Activated CD4-positive, alpha-beta T cell treated with anti-CD3 and anti-CD28 coated beads, Interleukin-2, amount 10 ng/mL, durations not matched to agents 24 days and 14 days (primary cell): Measurements from ENCODE around the gene SDC3. TPM values are rescaled to one million over a fixed set of nuclear protein-coding genes. Genes with fewer than 3 reads are reported as not detected.
"Not testable (repeated sequence)": the region's sequence is repeated elsewhere in the genome, so short reads cannot be mapped to it uniquely, and the experiment has no call there.

Experiments used
- DNase-seq: peaks from one replicate; pipeline ENCODE4 v3.0.0; 2022
- H3K27ac Mint-ChIP-seq: one replicate; pipeline ENCODE4 v1.8.0; 2022; ENCODE audit warnings: mild to moderate bottlenecking, mixed read lengths
- H3K27me3 Mint-ChIP-seq: one replicate; pipeline ENCODE4 v1.8.0; 2022; ENCODE audit warnings: mixed read lengths
- H3K36me3 Mint-ChIP-seq: one replicate; pipeline ENCODE4 v1.8.0; 2022; ENCODE audit warnings: low read depth, mild to moderate bottlenecking, mixed read lengths
- H3K4me1 Mint-ChIP-seq: one replicate; pipeline ENCODE4 v1.8.0; 2021; ENCODE audit warnings: mixed read lengths
- H3K4me3 Mint-ChIP-seq: one replicate; pipeline ENCODE4 v1.8.0; 2022; ENCODE audit warnings: mild to moderate bottlenecking, moderate library complexity, mixed read lengths
- H3K9me3 Mint-ChIP-seq: one replicate; pipeline ENCODE4 v1.8.0; 2021; ENCODE audit warnings: mixed read lengths
- intact Hi-C: fragments of 100-400 bp; cut with micrococcal nuclease; formaldehyde crosslinking; loops from one replicate; pipeline ENCODE4 v1.15.1; 2023
- total RNA-seq: library from RNA; stranded (reverse); gene quantifications from 2 replicates; pipeline ENCODE4 v1.2.3, GENCODE V29; 2022

The SDC3 gene
- total RNA-seq, 1 donor from 2014 or later: 0.44 TPM

DNA sequence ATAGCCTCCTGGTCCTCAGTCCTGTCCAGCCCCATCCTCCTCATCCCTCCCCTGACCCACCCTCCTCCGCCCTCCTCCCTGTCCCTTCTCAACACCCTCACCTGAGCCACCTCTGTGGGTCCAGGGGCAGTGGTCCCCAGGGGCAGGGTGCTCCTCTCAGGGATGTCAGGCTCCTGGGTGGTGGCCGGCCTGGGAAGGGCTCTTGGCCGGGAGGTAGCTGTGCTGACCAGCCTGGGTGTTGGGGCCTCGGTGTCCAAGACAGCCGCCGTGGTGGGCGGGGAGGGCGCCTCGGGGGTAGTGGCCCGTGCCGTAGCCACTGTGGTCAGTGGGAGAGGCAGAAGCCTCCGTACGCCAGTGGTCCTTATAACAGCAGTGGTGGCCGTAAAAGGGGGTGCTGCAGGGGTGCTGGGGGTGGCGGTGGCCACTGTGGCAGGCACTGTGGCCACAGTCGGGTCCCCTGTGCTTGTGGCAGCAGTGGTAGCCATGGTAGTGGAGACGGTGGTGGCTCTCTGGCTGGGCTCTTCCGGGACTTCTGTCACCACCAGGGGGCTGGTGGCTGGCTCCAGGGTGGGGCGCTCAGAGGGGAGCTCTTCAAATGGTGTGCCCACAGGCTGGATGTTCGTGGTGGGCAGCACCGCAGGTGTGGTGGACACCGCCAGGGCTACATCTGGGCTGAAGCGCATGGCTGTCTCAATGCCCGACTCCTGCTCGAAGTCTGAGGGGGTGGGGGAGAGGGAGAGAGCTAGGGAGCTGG, 31.9 kb downstream of the SDC3 start:
- Mint-ChIP-seq H3K36me3 (no peaks in the 10 kb centered on the region), H3K27me3 (peaks cover 7% of the 10 kb centered on the region), H3K4me1 (peaks cover 4% of the 10 kb centered on the region), H3K4me3 (no peak overlapping the region), H3K27ac (no peak overlapping the region), H3K9me3 (no peaks in the 10 kb centered on the region)
- DNase-seq: no peak
- intact Hi-C loops: no loop called here

GRCh38 chr1:30875916-30876315, 32.6 kb downstream of the SDC3 start:
- DNase-seq: no peak
- Mint-ChIP-seq H3K4me1 (peaks cover 4% of the 10 kb centered on the region), H3K36me3 (no peaks in the 10 kb centered on the region), H3K27me3 (peaks cover 7% of the 10 kb centered on the region), H3K9me3 (no peaks in the 10 kb centered on the region), H3K4me3 (no peak overlapping the region), H3K27ac (no peak overlapping the region)
- intact Hi-C loops: no loop called here

- H3K27ac Mint-ChIP-seq: no peak overlapping the region
- no peak for DNase-seq
- H3K9me3 Mint-ChIP-seq: no peaks in the 10 kb centered on the region
- no peak overlapping the region for H3K4me3 Mint-ChIP-seq
- H3K27me3 Mint-ChIP-seq: peaks cover 7% of the 10 kb centered on the region
- H3K4me1 Mint-ChIP-seq: peaks cover 4% of the 10 kb centered on the region
- intact Hi-C loops: no loop called here
- H3K36me3 Mint-ChIP-seq: no peaks in the 10 kb centered on the region
These were observed 33.4 kb downstream of the SDC3 start for GRCh38 chr1:30875197-30875596.

GRCh38 chr1:30874176-30874575, 34.4 kb downstream of the SDC3 start:
- no peaks in the 10 kb centered on the region for H3K9me3 Mint-ChIP-seq
- H3K27me3 Mint-ChIP-seq: peaks cover 7% of the 10 kb centered on the region
- H3K27ac Mint-ChIP-seq: no peak overlapping the region
- DNase-seq: no peak
- H3K4me3 Mint-ChIP-seq: no peak overlapping the region
- H3K4me1 Mint-ChIP-seq: peaks cover 6% of the 10 kb centered on the region
- H3K36me3 Mint-ChIP-seq: no peaks in the 10 kb centered on the region
- intact Hi-C loops: no loop called here

DNA sequence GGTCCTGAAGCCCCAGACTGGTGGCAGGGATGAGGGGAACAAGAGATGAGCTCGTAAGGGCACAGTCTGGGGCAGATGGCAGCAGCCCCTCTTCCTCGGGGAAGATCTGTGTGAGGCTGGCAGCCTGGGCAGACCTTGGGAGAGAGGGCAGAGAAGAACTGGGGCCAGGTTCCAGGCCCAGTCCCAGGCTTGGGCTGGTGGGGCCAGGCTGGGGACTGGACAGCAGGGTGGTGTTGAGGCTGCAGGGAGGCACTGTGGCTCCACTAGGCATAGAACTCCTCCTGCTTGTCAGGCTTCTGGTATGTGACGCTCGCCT, 35.7 kb downstream of the SDC3 start:
- DNase-seq: no peak
- H3K27ac Mint-ChIP-seq: no peak overlapping the region
- H3K4me1 Mint-ChIP-seq: peaks cover 8% of the 10 kb centered on the region
- intact Hi-C loops: no loop called here
- no peaks in the 10 kb centered on the region for H3K36me3 Mint-ChIP-seq
- H3K27me3 Mint-ChIP-seq: peaks cover 5% of the 10 kb centered on the region
- no peaks in the 10 kb centered on the region for H3K9me3 Mint-ChIP-seq
- no peak overlapping the region for H3K4me3 Mint-ChIP-seq

DNA sequence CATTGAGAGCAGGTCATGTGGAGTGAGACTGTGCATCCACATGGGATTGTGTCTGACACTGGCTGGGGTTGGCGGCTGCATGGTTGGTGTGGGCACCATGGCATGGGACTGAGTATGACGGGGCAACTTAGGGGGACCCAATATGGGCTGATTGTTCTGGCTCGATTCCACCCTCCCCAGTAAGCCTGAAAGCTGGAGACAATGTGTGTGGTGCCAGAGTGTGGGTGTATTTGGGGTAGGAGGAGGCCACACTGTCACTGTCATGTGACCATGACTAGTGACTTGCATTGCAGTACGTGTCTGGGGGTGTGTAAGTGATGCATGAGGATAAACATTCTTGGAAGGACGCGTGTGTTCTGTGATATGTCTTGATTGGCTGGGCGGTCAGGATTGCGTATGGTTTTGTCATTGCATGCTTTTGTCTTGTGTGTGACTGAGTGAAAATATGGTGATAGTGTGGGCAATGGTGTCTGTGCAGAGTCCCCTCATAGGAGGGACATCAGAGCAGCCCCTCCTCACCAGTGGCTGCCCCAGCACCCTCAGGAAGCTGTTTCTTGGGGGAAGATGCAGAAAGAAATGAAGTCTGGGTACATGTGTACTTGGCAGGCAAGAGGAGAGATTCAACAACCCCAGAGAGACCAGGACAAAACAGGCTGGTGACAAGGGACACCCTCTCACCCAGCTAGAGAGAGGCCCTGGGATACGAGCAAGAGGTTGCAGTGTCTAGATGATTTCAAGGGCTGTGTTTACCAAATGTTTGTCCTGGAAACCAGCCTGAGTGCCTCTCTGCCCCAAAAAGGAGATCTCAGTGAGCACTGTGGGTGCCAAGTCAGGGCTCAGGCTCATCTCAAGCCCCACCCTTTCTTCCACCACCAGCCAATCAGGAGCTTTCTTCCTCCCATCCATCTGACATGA, 36.3 kb downstream of the SDC3 start:
- Mint-ChIP-seq H3K4me3 (no peak overlapping the region), H3K4me1 (peaks cover 8% of the 10 kb centered on the region), H3K27me3 (peaks cover under 1% of the 10 kb centered on the region), H3K9me3 (no peaks in the 10 kb centered on the region), H3K27ac (no peak overlapping the region), H3K36me3 (no peaks in the 10 kb centered on the region)
- intact Hi-C loops: no loop called here
- no peak for DNase-seq

DNA sequence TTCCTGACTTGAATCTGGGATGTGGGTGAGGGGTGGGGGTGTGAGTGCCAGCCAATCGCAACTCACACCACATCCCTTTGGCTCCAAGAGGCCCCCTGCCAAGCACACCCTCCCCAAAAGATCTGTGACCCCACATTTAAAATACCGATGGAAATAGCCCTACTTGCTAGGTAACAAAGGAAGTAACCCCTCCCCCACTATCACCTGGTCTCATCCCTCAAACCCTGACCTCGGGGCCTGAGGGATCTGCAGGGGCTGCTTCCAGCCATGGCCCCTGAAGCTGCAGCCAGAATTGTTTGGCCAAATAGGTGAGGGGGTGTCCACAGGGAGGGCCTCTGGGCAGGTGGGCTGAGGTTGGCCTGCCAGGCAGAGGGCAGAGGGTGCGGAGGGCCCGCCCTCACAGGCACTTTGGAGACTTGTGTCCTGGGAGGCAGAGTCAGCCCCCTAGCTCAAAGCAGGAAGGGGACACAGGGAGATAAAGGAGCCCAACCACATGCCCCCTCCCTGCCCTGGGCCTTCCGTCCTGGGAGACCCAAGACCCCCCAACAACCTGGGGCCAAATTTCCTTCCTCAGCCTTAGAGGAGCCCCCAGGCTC, 37.2 kb downstream of the SDC3 start:
- no peak overlapping the region for H3K27ac Mint-ChIP-seq
- H3K4me3 Mint-ChIP-seq: no peak overlapping the region
- intact Hi-C loops: no loop called here
- H3K9me3 Mint-ChIP-seq: no peaks in the 10 kb centered on the region
- peaks cover 8% of the 10 kb centered on the region for H3K4me1 Mint-ChIP-seq
- peaks cover 5% of the 10 kb centered on the region for H3K27me3 Mint-ChIP-seq
- no peaks in the 10 kb centered on the region for H3K36me3 Mint-ChIP-seq
- no peak for DNase-seq

- intact Hi-C loops: no loop called here
- no peaks in the 10 kb centered on the region for H3K36me3 Mint-ChIP-seq
- H3K4me1 Mint-ChIP-seq: peaks cover 8% of the 10 kb centered on the region
- DNase-seq: no peak
- H3K9me3 Mint-ChIP-seq: no peaks in the 10 kb centered on the region
- H3K4me3 Mint-ChIP-seq: no peak overlapping the region
- H3K27ac Mint-ChIP-seq: no peak overlapping the region
- H3K27me3 Mint-ChIP-seq: peaks cover 8% of the 10 kb centered on the region
These were observed 37.9 kb downstream of the SDC3 start for GRCh38 chr1:30870656-30871055.

- intact Hi-C loops: no loop called here
- Mint-ChIP-seq H3K27ac (no peak overlapping the region), H3K36me3 (no peaks in the 10 kb centered on the region), H3K4me3 (no peak overlapping the region), H3K4me1 (peaks cover 8% of the 10 kb centered on the region), H3K27me3 (peaks cover 12% of the 10 kb centered on the region), H3K9me3 (no peaks in the 10 kb centered on the region)
- DNase-seq: no peak
These were observed 38.5 kb downstream of the SDC3 start for GRCh38 chr1:30870035-30870434.

GRCh38 chr1:30868833-30869435, 39.6 kb downstream of the SDC3 start:
- no peak overlapping the region for H3K27ac Mint-ChIP-seq
- H3K36me3 Mint-ChIP-seq: no peaks in the 10 kb centered on the region
- peaks cover 8% of the 10 kb centered on the region for H3K4me1 Mint-ChIP-seq
- H3K9me3 Mint-ChIP-seq: no peaks in the 10 kb centered on the region
- intact Hi-C loops: no loop called here
- no peak overlapping the region for H3K4me3 Mint-ChIP-seq
- H3K27me3 Mint-ChIP-seq: peaks cover 19% of the 10 kb centered on the region
- DNase-seq: peak; percentile 63

GRCh38 chr1:30868057-30868456, 40.5 kb downstream of the SDC3 start:
- H3K27me3 Mint-ChIP-seq: peaks cover 21% of the 10 kb centered on the region
- H3K4me1 Mint-ChIP-seq, H3K27ac Mint-ChIP-seq, DNase-seq, H3K4me3 Mint-ChIP-seq, H3K9me3 Mint-ChIP-seq, H3K36me3 Mint-ChIP-seq, intact Hi-C loops: not testable (repeated sequence)

GRCh38 chr1:30867537-30867936, 41.0 kb downstream of the SDC3 start:
- Mint-ChIP-seq H3K9me3 (no peaks in the 10 kb centered on the region), H3K4me1 (peaks cover 8% of the 10 kb centered on the region), H3K4me3 (no peak overlapping the region), H3K27ac (no peak overlapping the region), H3K27me3 (peaks cover 21% of the 10 kb centered on the region), H3K36me3 (no peaks in the 10 kb centered on the region)
- no peak for DNase-seq
- intact Hi-C loops: no loop called here

DNA sequence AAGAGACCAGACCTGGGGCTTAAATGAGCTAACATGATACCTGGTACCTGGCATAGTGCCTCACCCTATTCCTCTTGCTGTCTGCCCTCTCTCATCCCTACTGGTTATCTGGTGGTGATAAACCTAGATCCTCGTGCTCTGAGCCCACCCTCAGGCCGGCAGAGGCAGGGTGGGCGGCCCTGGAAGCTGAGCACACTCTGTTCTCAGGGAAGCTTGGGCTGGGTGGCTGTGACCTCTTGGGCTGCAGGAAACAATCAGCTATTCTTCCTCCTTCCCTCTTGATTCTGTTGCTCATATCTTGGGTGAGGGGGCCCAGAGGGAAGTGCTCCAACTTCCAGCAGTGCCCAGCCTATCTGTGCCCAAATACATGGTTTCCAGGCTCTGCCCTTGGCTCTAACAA, 42.0 kb downstream of the SDC3 start:
- H3K27me3 Mint-ChIP-seq: peaks cover 21% of the 10 kb centered on the region
- intact Hi-C loops: no loop called here
- H3K27ac Mint-ChIP-seq: no peak overlapping the region
- DNase-seq: no peak
- H3K4me3 Mint-ChIP-seq: no peak overlapping the region
- H3K9me3 Mint-ChIP-seq: no peaks in the 10 kb centered on the region
- peaks cover 4% of the 10 kb centered on the region for H3K4me1 Mint-ChIP-seq
- H3K36me3 Mint-ChIP-seq: no peaks in the 10 kb centered on the region

DNA sequence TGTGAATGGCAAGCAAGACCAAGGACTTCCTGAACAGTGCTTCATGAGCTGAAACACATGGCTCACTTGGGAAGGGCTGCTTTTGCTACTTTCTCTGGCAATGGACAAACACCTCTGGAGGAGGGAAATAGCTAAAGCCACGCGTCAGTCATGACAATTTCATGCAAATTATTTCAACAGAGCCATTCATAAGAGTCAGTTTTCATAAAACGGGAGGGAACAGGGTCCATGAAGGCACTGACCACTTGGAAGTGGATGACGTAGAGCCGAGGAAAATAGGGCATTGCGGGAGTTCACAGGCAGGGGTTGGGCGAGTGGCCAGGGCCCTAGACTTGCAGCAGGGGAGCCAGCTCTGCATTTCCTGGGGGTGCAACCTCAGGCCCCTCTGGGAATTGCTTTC, 43.9 kb downstream of the SDC3 start:
- Mint-ChIP-seq H3K27me3 (peaks cover 21% of the 10 kb centered on the region), H3K4me1 (peaks cover 4% of the 10 kb centered on the region), H3K9me3 (no peaks in the 10 kb centered on the region), H3K4me3 (no peak overlapping the region), H3K36me3 (no peaks in the 10 kb centered on the region), H3K27ac (no peak overlapping the region)
- intact Hi-C loops: no loop called here
- DNase-seq: no peak
